SW 1271 (cell line): ENCODE results near the gene RPS19BP1.

Experiments
- DNase-seq, 2 experiments: peaks; one replicate each; lab custom pipeline; 2025; lab: John Stamatoyannopoulos, UW

RPS19BP1 gene

GRCh38 chr22:39490966-39491680, 41.4 kb downstream of the RPS19BP1 start:
- DNase-seq: no peak

GRCh38 chr22:39490135-39490798, 42.3 kb downstream of the RPS19BP1 start:
- peak; percentile 33 to 39 for DNase-seq

- DNase-seq: no peak
Observed at GRCh38 chr22:39489094-39490068, 43.2 kb downstream of the RPS19BP1 start.

GRCh38 chr22:39488563-39489083, 43.9 kb downstream of the RPS19BP1 start:
- no peak for DNase-seq

GRCh38 chr22:39487826-39488520, 44.6 kb downstream of the RPS19BP1 start:
- no peak for DNase-seq

- DNase-seq: no peak
Observed at GRCh38 chr22:39486951-39487825, 45.4 kb downstream of the RPS19BP1 start.

GRCh38 chr22:39482768-39483167, 49.8 kb downstream of the RPS19BP1 start:
- DNase-seq: no peak

GRCh38 chr22:39481595-39481994, 51.0 kb downstream of the RPS19BP1 start:
- no peak for DNase-seq

GRCh38 chr22:39481054-39481453, 51.5 kb downstream of the RPS19BP1 start:
- no peak for DNase-seq

GRCh38 chr22:39480557-39480956, 52.0 kb downstream of the RPS19BP1 start:
- no peak for DNase-seq

GRCh38 chr22:39479254-39479653, 53.3 kb downstream of the RPS19BP1 start:
- no peak for DNase-seq
